NCI-H1048 (cell line): Measurements from ENCODE around the gene ITGAL.
"Not testable (repeated sequence)": the region's sequence is repeated elsewhere in the genome, so short reads cannot be mapped to it uniquely, and the experiment has no call there.

ENCODE experiments used
- DNase-seq: peaks from one replicate; lab custom pipeline; 2025; lab: John Stamatoyannopoulos, UW

ITGAL gene

DNA sequence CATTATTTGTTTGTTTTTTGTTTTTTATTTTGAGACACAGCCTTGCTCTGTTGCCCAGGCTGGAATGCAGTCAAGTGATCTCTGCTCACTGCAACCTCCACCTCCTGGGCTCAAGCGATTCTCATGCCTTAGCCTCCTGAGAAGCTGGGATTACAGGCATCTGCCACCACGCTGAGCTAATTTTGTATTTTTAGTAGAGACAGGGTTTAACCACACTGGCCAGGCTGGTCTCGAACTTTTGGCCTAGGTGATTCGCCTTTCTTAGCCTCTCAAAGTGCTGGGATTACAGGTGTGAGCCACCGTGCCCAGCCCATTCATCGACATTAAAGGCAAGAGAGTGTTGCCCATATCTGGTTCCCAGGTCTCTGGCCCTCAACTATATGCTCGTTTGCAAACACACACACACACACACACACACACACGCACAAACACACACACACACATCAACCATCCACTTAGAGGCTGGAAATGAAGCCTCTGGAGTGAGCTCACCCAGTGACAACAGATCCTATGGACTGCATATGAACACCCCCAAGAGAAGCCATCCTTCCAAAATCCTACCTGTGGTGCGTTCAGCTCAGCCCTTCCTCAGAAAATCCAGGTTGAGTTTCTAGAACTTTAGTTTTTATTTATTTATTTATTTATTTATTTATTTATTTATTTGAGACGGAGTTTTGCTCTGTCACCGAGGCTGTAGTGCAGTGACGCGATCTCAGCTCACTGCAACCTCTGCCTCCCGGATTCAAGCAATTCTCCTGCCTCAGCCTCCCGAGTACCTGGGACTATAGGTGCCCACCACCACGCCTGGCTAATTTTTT lies 14.6 kb upstream of the ITGAL start:
- DNase-seq: no peak

DNA sequence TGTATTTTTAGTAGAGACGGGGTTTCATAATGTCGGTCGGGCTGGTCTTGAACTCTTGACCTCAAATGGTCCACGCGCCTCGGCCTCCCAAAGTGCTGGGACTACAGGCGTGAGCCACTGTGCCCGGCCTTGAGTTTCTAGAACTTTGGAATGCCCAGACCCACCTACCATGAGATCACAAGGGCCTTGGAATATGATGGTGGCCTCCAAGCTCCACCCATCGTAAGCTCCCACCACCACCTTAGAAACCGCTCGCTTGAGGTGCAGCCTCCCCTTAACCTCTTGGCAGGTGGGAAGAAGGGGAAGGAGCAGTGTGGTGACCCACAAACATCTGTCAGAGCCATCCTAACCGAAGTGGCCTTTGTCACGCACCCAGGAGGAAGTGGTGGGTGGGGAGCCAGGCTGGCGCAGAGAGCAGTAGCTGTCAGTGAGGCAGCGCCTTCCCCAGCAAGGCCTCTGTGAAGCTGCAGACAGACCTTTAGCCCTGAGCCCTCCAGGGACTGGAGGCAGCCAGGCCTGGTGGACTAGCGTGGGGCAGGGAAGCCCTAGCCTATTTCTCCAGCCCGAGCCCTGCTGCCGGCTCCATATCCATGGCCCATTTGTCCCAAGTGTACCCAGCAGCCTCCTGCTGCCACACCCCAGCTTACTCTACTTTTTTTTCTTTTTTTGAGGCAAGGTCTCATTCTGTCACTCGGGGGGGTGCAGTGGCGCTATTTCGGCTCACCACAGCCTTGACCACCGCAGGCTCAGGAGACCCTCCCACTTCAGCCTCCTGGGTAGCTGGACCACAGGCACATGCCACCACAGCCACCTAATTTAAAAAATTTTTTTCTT lies 13.8 kb upstream of the ITGAL start:
- DNase-seq: no peak

DNA sequence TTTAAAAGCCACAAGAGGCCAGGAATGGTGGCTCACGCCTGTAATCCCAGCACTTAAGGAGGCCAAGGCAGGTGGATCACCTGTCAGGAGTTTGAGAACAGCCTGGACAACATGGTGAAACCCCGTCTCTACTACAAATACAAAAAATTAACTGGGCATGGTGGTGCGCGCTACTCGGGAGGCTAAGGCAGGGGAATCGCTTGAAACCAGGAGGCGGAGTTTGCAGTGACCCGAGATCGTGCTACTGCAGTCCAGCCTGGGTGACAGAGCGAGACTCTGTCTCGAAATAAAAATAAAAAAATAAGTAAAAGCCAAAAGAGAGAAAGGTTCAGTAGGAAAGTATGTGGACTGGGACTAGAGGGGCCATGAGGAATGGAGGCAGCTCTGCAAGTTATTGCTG lies 13.1 kb upstream of the ITGAL start:
- DNase-seq: no peak

DNA sequence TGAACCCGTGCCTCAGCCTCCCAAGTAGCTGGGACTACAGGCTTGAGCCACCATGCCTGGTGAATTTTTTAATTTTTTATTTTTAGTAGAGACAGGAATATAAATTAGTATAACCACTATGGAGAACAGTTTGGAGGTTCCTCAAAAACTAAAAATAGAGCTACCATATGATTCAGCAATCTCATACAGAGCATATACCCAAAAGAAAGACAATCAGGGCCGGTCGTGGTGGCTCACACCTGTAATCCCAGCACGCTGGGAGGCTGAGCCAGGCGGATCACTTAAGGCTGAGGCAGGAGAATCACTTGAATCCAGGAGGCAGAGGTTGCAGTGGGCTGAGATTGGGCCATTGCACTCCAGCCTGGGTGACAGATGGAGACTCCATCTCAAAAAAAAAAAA lies 11.1 kb upstream of the ITGAL start:
- DNase-seq: not testable (repeated sequence)

DNA sequence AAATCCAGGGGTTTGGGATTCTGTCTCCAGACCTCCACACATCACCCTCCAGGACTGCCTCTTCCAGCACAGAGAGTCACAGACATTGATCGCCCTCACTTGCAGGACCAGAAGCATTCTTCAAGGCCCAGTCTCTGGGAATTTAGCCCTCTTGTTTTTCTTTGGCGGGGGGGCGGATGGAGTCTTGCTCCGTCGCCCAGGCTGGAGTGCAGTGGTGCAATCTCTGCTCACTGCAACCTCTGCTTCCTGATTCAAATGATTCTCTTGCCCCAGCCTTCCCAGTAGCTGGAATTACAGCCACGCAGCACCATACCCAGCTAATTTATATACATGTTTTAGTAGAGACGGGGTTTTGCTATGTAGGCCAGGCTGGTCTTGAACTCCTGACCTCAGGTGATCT lies 8.5 kb upstream of the ITGAL start:
- no peak for DNase-seq

DNA sequence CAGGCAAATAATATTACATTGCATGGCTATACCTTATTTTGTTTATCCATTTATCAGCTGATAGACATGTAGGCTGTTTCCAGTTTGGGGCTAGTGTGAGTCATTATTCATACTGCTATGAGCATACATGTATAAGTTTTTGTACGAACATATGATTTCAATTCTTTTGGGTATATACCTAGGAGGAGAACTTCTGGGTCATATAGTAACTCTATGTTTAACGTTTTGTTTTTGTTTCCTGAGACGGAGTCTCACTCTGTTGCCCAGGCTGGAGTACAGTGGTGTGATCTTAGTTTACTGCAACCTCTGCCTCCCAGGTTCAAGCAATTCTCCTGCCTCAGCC lies 2.4 kb upstream of the ITGAL start:
- DNase-seq: no peak

DNA sequence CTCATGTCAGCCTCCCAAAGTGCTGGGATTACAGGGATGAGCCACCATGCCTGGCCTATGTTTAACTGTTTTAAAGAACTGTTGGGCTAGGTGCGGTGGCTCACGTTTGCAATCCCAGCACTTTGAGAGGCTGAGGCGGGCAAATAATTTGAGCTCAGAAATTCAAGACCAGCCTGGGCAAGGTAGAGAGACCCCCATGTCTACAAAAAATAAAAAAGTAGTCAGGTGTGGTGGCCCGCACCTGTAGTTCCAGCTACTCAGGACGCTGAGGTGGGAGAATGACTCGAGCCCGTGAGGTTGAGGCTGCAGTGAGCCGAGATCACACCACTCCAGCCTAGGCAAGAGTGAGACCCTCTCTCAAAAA lies 1.9 kb upstream of the ITGAL start:
- no peak for DNase-seq

DNA sequence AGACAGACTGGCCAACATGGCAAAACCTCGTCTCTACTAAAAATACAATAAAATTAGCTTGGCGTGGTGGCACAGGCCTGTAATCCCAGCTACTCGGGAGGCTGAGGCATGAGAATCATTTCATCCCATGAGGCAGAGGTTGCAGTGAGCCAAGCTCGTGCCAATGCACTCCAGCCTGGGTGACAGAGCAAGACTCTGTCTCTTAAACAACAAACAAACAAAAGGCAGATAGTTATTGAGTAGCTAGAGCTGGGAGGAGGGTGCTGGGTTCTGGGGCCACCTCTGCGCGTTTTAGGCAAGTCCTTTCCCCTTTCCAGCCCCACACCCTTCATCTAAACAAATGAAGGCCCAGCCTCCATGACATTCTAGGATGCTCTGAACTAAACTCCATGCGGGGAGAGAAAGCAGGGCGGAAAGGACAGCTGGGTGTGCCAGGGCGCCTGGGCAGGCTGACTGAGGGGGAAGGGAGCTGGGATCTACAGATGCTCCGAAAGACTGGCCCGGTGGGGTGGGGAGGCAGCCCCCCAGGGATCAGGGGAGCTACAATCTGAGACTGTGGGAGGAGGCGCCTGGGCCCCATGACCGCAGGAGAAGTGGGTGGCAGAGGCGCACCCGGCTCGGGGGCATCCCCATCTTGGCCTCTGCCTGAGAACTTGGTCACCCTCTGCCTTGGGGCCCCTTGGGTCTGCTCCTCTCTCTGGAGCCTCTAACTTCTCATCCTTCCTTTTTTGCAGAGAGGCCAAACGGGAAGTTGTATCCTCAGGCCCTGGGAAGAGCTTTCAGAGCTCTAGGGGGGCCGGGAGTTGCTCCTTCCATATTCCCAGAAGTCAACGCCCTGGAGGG lies 910 bp downstream of the ITGAL start:
- DNase-seq: no peak

DNA sequence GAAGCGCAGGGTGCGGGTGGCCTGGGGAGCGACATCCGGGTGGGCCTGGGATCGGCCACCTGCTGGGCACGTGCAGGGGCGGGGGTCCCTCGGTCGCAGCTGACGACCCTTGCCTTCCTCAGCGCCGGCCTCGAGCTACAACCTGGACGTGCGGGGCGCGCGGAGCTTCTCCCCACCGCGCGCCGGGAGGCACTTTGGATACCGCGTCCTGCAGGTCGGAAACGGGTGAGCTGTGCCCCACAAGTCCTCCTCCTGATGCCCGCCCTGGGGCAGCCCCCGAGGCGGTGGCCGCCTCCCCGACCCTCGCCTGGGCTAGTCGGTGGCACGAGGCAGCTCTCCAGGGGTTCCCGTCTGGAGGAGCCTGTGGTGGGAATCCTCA lies 1.5 kb downstream of the ITGAL start:
- no peak for DNase-seq

DNA sequence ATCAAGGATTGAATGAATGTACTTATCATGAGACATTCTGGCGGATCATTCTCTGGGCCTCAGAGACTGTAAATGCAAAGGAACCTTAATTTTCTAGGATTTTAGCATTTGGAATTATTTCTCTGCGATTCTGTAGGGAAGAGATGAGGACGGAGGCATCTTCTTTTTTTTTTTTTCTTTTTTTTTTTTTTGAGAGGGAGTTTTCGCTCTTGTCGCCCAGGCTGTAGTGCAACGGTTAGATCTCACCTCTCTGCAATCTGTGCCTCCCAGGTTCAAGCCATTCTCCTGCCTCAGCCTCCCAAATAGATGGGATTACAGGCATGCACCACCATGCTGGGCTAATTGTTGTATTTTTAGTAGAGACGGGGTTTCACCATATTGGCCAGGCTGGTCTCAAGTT lies 2.1 kb downstream of the ITGAL start:
- DNase-seq: no peak

DNA sequence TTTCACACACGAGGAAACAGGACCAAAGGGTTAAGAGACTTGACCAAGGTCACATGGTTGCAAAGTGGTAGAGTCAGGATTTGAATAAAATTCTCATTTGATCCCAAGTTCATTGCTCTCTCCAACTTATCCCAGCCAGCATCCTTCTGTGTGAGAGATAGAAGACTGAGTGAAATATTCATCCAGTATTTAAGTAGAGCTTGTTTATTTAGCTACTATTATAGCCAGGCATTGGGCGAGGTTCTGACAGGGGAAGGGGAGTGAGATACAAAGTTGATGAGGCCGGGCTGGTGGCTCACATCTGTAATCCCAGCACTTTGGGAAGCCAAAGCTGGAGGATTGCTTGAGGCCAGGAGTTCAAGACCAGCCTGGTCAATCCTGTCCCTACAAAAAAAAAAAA lies 4.4 kb downstream of the ITGAL start:
- no peak for DNase-seq

DNA sequence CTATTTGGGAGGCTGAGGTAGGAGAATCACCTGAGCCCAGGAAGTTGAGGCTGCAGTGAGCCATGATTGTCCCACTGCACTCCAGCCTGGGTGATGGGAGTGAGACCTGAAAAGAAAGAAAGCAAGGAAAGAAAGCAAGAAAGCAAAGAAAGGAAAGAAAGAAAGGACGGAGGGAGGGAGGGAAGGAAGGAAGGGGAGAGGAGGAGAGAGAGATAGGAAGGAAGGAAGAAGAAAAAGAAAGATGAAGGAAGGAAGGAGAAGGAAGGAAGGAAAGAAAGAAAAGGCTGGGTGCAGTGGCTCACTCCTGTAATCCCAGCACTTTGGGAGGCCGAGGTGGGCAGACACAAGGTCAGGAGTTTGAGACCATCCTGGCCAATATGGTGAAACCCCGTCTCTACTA lies 5.2 kb downstream of the ITGAL start:
- not testable (repeated sequence) for DNase-seq

DNA sequence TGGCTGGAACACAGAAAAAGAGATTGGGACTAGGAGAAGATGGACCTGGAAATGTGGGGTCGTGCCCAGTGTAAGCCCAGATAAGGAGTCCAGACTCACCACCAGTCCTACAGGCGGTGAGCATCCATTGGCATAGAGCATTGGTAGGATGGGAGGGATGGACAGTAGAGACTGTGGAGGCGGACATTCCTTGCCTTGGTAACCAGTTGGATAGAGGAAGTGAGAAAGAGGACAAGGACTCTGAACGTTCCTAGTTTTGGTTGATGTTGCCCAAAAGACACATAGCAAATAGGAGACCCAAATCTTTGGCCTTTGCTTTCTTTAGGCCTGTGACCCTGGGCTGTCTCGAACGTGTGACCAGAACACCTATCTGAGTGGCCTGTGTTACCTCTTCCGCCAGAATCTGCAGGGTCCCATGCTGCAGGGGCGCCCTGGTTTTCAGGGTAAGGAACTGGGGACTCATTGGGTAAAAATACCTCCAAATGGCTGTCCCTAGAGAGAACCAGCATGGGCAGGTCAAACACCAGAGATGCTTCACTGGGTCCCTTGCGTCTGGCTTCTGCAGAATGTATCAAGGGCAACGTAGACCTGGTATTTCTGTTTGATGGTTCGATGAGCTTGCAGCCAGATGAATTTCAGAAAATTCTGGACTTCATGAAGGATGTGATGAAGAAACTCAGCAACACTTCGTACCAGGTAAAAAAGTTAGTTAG lies 6.4 kb downstream of the ITGAL start:
- no peak for DNase-seq

DNA sequence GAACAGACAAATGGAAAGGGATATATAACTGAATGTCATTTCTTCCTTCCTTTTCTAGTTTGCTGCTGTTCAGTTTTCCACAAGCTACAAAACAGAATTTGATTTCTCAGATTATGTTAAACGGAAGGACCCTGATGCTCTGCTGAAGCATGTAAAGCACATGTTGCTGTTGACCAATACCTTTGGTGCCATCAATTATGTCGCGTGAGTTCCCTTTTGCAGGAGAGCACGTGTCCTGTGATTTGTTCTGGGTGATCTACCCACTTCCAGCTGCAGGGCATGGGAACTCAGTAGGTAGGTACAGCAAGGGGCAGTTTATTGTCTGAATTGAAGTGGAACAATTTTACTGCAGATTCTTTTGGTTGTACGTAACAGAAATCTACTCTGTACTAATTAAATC lies 8.8 kb downstream of the ITGAL start:
- DNase-seq: no peak

DNA sequence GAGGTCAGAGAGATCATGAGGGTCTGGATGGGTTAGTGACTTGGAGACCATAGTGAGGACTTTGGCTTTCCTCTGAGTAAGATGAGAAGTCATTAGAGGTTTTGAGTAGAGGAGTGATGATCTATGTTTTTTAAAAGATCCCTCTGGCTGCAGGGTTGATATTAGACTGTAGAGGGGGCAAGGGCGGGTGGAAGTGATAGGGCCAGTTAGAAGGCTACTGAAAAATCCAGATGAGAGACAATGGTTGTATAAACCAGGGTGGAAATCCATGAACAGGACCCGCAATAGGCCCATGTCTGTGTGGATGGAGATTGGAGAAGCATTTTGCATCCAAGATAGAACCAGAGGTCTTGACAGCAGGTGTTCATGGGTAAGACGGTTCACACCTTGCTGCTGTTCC lies 9.8 kb downstream of the ITGAL start:
- DNase-seq: no peak

DNA sequence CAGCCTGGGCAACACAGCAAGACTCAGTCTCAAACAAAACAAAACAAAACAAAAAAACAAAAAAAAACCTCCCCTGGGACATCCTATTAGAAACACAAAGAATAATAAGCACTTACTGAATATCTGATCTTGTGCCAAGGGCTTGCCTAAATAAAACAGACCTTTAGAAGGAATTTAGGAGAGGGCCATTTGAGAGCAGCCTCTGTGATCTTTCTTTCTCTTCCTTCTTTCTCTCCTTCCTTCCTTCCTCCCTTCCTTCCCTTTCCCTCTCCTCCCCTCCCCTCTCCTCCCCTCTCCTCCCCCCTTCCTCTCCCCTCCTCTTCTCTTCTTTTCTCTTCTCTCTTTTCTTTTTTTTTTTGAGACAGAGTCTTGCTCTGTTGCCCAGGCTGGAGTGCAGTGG lies 12.3 kb downstream of the ITGAL start:
- no peak for DNase-seq

DNA sequence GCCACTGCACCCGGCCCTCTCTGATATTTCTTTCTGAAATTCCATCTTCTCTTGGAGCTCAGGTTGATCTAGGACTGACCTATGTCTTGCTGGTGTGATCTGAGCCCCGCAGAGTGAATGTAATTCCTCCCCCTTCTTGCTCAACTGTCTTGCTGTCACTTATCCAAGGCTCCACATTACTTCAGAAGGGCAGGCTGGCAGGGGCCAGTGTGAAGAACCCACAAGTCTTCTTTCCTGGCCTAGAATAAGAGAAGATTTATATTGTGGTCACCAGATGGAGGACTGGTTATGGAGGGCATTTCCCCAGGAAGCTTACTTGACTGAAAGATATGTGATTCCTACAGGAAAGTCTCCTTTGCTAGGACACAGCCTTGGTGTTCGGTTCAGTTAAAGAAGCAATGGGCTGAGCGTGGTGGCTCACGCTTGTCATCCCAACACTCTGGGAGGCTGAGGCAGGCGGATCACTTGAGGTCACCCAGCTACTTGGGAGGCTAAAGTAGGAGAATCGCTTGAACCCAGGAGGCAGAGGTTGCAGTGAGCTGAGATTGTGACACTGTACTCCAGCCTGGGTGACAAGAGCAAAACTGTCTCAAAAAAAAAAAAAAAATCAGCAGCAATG lies 13.4 kb downstream of the ITGAL start:
- DNase-seq: no peak

DNA sequence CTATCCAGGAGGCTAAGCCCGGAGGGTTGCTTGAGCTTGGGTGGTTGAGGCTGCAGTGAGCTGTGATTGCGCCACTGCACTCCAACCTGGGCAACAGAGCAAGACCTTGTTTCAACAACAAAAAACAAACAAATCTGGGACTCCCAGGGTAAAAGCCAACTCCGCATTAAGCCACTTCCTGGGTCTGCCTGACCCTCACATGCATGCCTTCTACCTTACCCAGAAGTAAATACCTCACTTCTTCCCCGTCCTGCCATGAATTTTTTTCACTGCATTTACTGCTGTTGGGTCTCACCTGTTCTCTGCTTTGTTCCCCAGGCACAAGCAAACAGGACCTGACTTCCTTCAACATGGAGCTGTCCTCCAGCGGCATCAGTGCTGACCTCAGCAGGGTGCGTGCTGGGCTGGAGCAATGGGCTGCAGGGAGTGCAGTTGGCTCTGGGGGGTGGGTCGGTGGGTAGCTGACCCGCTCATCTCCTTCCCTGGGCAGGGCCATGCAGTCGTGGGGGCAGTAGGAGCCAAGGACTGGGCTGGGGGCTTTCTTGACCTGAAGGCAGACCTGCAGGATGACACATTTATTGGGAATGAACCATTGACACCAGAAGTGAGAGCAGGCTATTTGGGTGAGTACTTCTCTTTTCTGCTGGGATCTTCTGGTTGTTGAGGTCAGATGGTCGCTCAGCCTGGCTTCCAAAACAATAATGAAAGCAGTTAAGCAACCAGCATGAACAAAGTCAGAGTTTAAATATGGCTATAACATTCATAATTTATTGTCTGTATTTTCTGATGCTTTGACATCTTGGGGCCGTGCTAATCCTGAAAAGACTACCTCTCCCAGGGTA lies 16.4 kb downstream of the ITGAL start:
- DNase-seq: no peak

DNA sequence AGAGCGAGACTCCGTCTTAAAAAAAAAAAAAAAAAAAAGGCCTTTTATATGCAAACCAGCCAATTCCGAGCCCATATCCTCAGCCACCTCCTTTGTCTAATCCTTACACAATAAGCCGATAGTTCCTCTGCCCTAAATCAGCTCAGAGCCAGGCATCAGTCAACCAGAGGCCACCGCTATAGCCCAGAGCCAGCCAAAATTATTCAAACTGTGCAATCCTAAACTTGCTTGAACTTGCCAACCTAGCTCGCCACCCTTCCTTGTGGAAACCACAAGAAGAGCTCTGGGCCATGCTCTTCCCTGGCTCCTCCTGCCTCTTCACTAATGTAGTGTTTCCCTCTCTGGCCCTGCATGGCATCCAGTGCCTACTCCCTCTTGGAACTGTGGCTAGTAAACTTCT lies 17.7 kb downstream of the ITGAL start:
- DNase-seq: no peak

DNA sequence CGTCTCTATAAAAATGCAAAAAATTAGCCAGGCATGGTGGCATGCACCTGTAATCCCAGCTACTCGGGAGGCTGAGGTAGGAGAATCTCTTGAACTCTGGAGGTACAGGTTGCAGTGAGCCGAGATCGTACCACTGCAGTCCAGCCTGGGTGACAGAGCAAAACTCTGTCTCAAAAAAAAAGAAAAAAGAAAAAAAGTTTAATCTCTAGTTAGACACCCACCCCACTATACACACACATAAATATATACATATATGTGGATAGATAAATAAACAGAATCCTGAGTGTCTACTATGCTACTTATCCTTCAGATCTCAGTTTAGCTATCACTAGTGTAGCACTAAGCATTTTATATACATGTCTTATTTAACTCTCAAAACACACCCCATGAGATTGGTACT lies 18.7 kb downstream of the ITGAL start:
- DNase-seq: no peak
